Neural cell (in vitro differentiated cells): ENCODE measurements around the gene LRCH1.

Experiments
- CTCF ChIP-seq: fragments of 450-650 bp; IDR thresholded peaks from 2 replicates; pipeline ENCODE4 v1.5.1; 2014; ENCODE audit warnings: antibody characterized with exemption, mild to moderate bottlenecking, moderate library complexity; ENCODE audit not compliant: poor library complexity, severe bottlenecking
- EP300 ChIP-seq: fragments of 450-650 bp; conservative IDR thresholded peaks from 2 replicates; pipeline ENCODE4 v1.6.1; 2014; ENCODE audit warnings: antibody characterized with exemption, mild to moderate bottlenecking, moderate library complexity; ENCODE audit not compliant: poor library complexity, severe bottlenecking
- EZH2 ChIP-seq: fragments of 200-600, 300-800 bp; shearing (Covaris generic), sonication (generic); IDR thresholded peaks from 2 replicates; pipeline ENCODE4 v1.6.1; 2014; ENCODE audit warnings: antibody characterized with exemption, low read length, borderline replicate concordance, mild to moderate bottlenecking; ENCODE audit not compliant: insufficient read depth, poor library complexity, severe bottlenecking
- RAD21 ChIP-seq: fragments of 450-650 bp; conservative IDR thresholded peaks from 2 replicates; pipeline ENCODE4 v1.6.1; 2014; ENCODE audit warnings: antibody characterized with exemption, mild to moderate bottlenecking, moderate library complexity
- SMC3 ChIP-seq: fragments of 450-650 bp; conservative IDR thresholded peaks from 2 replicates; pipeline ENCODE4 v1.6.1; 2014; ENCODE audit warnings: antibody characterized with exemption, mild to moderate bottlenecking, moderate library complexity; ENCODE audit not compliant: poor library complexity

- TF ChIP-seq CTCF (no peak), EP300 (no peak), EZH2 (no peak), RAD21 (no peak), SMC3 (no peak)
Measured at GRCh38 chr13:46761174-46761573, 208.2 kb downstream of the LRCH1 start.
